ENCODE measurements around the gene CCT5. TPM values are rescaled to one million over a fixed set of nuclear protein-coding genes. Genes with fewer than 3 reads are reported as not detected.
A peak's percentile ranks its signal among the peaks of the same experiment; 100 is the strongest.
"Not testable (repeated sequence)": the region's sequence is repeated elsewhere in the genome, so short reads cannot be mapped to it uniquely, and the experiment has no call there.

CCT5 gene
- total and polyA plus RNA-seq, 12 donors: 81.3 to 645 (median 151) TPM

- no peaks in the 10 kb centered on the region for H3K36me3 ChIP-seq (replicated peaks in 1 of 2)
- H3K4me1 ChIP-seq (replicated peaks in 1 of 2): no peaks in the 10 kb centered on the region
- H3K9me3 ChIP-seq (replicated peaks in 1 of 3): no peaks in the 10 kb centered on the region
- TF ChIP-seq POLR2A (IDR thresholded peaks at IDR 0.05): no peak
- TF ChIP-seq, protein P1, sequence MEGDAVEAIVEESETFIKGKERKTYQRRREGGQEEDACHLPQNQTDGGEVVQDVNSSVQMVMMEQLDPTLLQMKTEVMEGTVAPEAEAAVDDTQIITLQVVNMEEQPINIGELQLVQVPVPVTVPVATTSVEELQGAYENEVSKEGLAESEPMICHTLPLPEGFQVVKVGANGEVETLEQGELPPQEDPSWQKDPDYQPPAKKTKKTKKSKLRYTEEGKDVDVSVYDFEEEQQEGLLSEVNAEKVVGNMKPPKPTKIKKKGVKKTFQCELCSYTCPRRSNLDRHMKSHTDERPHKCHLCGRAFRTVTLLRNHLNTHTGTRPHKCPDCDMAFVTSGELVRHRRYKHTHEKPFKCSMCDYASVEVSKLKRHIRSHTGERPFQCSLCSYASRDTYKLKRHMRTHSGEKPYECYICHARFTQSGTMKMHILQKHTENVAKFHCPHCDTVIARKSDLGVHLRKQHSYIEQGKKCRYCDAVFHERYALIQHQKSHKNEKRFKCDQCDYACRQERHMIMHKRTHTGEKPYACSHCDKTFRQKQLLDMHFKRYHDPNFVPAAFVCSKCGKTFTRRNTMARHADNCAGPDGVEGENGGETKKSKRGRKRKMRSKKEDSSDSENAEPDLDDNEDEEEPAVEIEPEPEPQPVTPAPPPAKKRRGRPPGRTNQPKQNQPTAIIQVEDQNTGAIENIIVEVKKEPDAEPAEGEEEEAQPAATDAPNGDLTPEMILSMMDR (IDR thresholded peaks at IDR 0.05): no peak
- H3K27ac ChIP-seq: no peak overlapping the region
- intact Hi-C loops (cut with DNase I): no loop called here
- peak in 2 of 7 donors; percentile 1 to 37 for DNase-seq
- no peak overlapping the region for H3K4me3 ChIP-seq
- H3K27me3 ChIP-seq: no peaks in the 10 kb centered on the region
- WGBS, 4 donors: 77 to 88% (median 82%) methylated on average over 9 of the region's 9 CpGs
These were observed 22.2 kb downstream of the CCT5 start for GRCh38 chr5:10272053-10272874.

GRCh38 chr5:10272875-10273209, 22.8 kb downstream of the CCT5 start:
- H3K9me3 ChIP-seq (replicated peaks in 1 of 3); H3K36me3 ChIP-seq (replicated peaks in 1 of 2); H3K27me3 ChIP-seq; H3K4me3 ChIP-seq; H3K27ac ChIP-seq; intact Hi-C loops (cut with DNase I); H3K4me1 ChIP-seq (replicated peaks in 1 of 2): not testable (repeated sequence)
- WGBS, 4 donors: 70 to 81% (median 80%) methylated on average over 6 of the region's 6 CpGs
- peak in 1 of 7 donors; percentile 9 for DNase-seq

DNA sequence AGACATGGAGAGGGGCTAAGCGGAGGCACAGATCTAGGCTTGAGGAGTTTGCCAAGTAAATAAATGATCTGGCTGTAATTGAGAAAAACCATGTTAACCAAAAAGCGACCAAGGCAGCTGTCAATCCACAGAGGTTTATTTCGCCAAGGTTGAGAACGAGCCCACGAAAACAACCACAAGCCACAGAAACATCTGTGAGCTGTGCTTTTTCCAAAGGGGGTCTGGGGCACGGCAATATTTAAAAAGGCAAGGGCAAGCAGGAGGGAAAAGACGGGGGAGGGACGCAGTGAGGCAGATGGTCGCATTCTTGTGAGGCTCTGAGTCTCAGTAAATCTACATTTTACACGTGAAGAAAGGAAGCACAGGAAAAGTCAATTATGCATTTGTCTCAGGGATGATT, 25.4 kb downstream of the CCT5 start:
- peak in 1 of 7 donors; percentile 6 for DNase-seq
- H3K9me3 ChIP-seq (replicated peaks in 1 of 3): no peaks in the 10 kb centered on the region
- no peak overlapping the region for H3K4me3 ChIP-seq
- no peaks in the 10 kb centered on the region for H3K36me3 ChIP-seq (replicated peaks in 1 of 2)
- H3K27ac ChIP-seq: no peak overlapping the region
- no peaks in the 10 kb centered on the region for H3K27me3 ChIP-seq
- 79 to 86% (median 83%) methylated on average over 10 of the region's 10 CpGs for WGBS, 4 donors
- intact Hi-C loops (cut with DNase I): no loop called here
- no peaks in the 10 kb centered on the region for H3K4me1 ChIP-seq (replicated peaks in 1 of 2)
- no peak for TF ChIP-seq POLR2A (IDR thresholded peaks at IDR 0.05)
- TF ChIP-seq, protein P1 (IDR thresholded peaks at IDR 0.05): no peak

DNA sequence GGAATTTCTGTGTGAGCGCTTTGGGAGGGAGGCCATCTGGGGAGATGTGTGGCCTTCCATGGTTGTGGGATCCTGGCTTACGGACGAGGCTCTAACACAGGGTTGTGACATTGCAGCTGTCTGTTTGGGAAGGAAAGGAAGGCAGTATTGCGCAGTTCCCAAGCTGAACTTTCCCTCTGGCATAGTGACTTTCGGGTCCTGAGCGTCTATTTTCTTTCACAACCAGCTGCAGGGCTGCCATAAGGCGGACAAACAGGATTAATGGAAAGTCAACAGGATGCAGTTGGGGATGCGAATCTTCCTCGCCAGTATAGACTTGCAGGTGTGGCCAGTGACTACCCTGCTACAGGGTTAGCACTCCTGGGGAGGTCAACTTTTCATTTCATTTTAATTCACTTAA, 25.9 kb downstream of the CCT5 start:
- intact Hi-C loops (cut with DNase I): no loop called here
- DNase-seq: peak in 2 of 7 donors; percentile 5 to 30
- 85 to 96% (median 90%) methylated on average over 9 of the region's 9 CpGs for WGBS, 4 donors

More for the DNA sequence above, 25.9 kb downstream of the CCT5 start:
- Histone ChIP-seq H3K36me3 (replicated peaks in 1 of 2) (no peaks in the 10 kb centered on the region), H3K27ac (no peak overlapping the region), H3K27me3 (no peaks in the 10 kb centered on the region), H3K9me3 (replicated peaks in 1 of 3) (no peaks in the 10 kb centered on the region), H3K4me1 (replicated peaks in 1 of 2) (no peaks in the 10 kb centered on the region), H3K4me3 (no peak overlapping the region)
- no peak for TF ChIP-seq POLR2A (IDR thresholded peaks at IDR 0.05)
- TF ChIP-seq, protein P1 (IDR thresholded peaks at IDR 0.05): no peak

All from adrenal gland (tissue), 12 donors.